Measurements from ENCODE around the gene COX5B. TPM values are rescaled to one million over a fixed set of nuclear protein-coding genes. Genes with fewer than 3 reads are reported as not detected.

COX5B gene
- total and polyA plus RNA-seq, 9 of the 15 experiments (the other 6 are each of a cell fraction or from before 2014, with no cell fraction given): 154 to 1,424 (median 487) TPM

- Histone ChIP-seq H4K20me1 (replicated peaks; ENCODE audit: control insufficient read depth, insufficient read depth, low read length) (no peaks in the 10 kb centered on the region), H3K27me3 (ENCODE audit: control insufficient read depth in 2 of 2, insufficient read depth in 2 of 2, low read length in 2 of 2) (no peaks in the 10 kb centered on the region), H3K9ac (ENCODE audit: insufficient read depth in 1 of 2, low read depth in 2 of 2, low read length in 2 of 2) (no peak overlapping the region), H3K4me1 (replicated peaks in 1 of 2; ENCODE audit: control insufficient read depth in 2 of 2, insufficient read depth in 2 of 2, low read length in 2 of 2) (peaks cover 0 to 21% of the 10 kb centered on the region in 2 experiments; a peak in 4 of 5 replicates), H3K9me3 (replicated peaks; ENCODE audit: control insufficient read depth, insufficient read depth, low read depth, low read length) (no peaks in the 10 kb centered on the region), H3K36me3 (ENCODE audit: control insufficient read depth, insufficient read depth, low read length) (peaks cover 48% of the 10 kb centered on the region; the same call in 2 of the 3 replicates), H3K79me2 (ENCODE audit: control insufficient read depth, insufficient read depth, low read length) (no peaks in the 10 kb centered on the region), H3K4me3 (no peak overlapping the region), H3K27ac (ENCODE audit: extremely low read depth, low read depth, low read length) (no peak overlapping the region), H3K4me2 (ENCODE audit: insufficient read depth, low read length) (no peak overlapping the region), H3K9me1 (ENCODE audit: control insufficient read depth, insufficient read depth, low read length) (peaks cover 2% of the 10 kb centered on the region), H2AFZ (ENCODE audit: low read depth, low read length) (no peak overlapping the region)
- 89% methylated on average over 1 of the region's 1 CpG for WGBS (ENCODE audit: insufficient coverage, low coverage, missing lambda C conversion rate)
- FAIRE-seq: peak; percentile 56
- ChIA-PET POLR2A (interaction anchor here (3.3 to 11.8 kb wide), 2 partner anchors 8 to 10 kb away, joined by 25 to 135 read pairs; partner anchors contain the start of genes ACTR1B and COX5B), CTCF (ENCODE audit: low intra/inter-chr PET ratio) (no interaction called here)
- in situ Hi-C loops (cut with MboI) (no loop called here), intact Hi-C loops (cut with micrococcal nuclease) (no loop called here)
- ATAC-seq: no peak
- no peak for DNase-seq (ENCODE audit: extremely low read depth in 1 of 4, low spot score in 3 of 4)
- BruUV-seq (replicated peaks): TSS peak; percentile 21
- TF ChIP-seq POLR2AphosphoS2 (IDR thresholded peaks at IDR 0.05; ENCODE audit: low read length) (peak; percentile 4; the same call in 1 of the 2 replicates), ZNF778 (CRISPR knock-in tag; IDR thresholded peaks at IDR 0.05) (no peak)
Measured at GRCh38 chr2:97653874-97654273, 8.0 kb downstream of the COX5B start.

- ATAC-seq (no peak), FAIRE-seq (no peak), DNase-seq (ENCODE audit: extremely low read depth in 1 of 4, low spot score in 3 of 4) (no peak)
- no peak overlapping the region for H3K4me2 ChIP-seq (ENCODE audit: insufficient read depth, low read length)
- peak overlapping the region in 1 of 2 experiments; percentile 59; a peak in 1 of 4 replicates for H3K9ac ChIP-seq (ENCODE audit: insufficient read depth in 1 of 2, low read depth in 2 of 2, low read length in 2 of 2)
- in situ Hi-C loops (cut with MboI) (no loop called here), intact Hi-C loops (cut with micrococcal nuclease) (no loop called here)
- ChIA-PET CTCF (ENCODE audit: low intra/inter-chr PET ratio) (no interaction called here), POLR2A (interaction anchor here (3.3 to 11.8 kb wide), 2 partner anchors 8 to 10 kb away, joined by 25 to 135 read pairs; partner anchors contain the start of genes ACTR1B and COX5B)
- no TSS peak for BruUV-seq (replicated peaks)
- no peaks in the 10 kb centered on the region for H3K9me3 ChIP-seq (replicated peaks; ENCODE audit: control insufficient read depth, insufficient read depth, low read depth, low read length)
- H4K20me1 ChIP-seq (replicated peaks; ENCODE audit: control insufficient read depth, insufficient read depth, low read length): no peaks in the 10 kb centered on the region
- H3K36me3 ChIP-seq (ENCODE audit: control insufficient read depth, insufficient read depth, low read length): peaks cover 48% of the 10 kb centered on the region; the same call in 2 of the 3 replicates
- H3K27me3 ChIP-seq (ENCODE audit: control insufficient read depth in 2 of 2, insufficient read depth in 2 of 2, low read length in 2 of 2): no peaks in the 10 kb centered on the region
- H2AFZ ChIP-seq (ENCODE audit: low read depth, low read length): no peak overlapping the region
- peaks cover 0 to 25% of the 10 kb centered on the region in 2 experiments; a peak in 3 of 5 replicates for H3K4me1 ChIP-seq (replicated peaks in 1 of 2; ENCODE audit: control insufficient read depth in 2 of 2, insufficient read depth in 2 of 2, low read length in 2 of 2)
- H3K79me2 ChIP-seq (ENCODE audit: control insufficient read depth, insufficient read depth, low read length): no peaks in the 10 kb centered on the region
- peaks cover 2% of the 10 kb centered on the region for H3K9me1 ChIP-seq (ENCODE audit: control insufficient read depth, insufficient read depth, low read length)
- no peak overlapping the region for H3K27ac ChIP-seq (ENCODE audit: extremely low read depth, low read depth, low read length)
- no peak overlapping the region for H3K4me3 ChIP-seq
- WGBS (ENCODE audit: insufficient coverage, low coverage, missing lambda C conversion rate): 51% methylated on average over 5 of the region's 5 CpGs
- TF ChIP-seq VEZF1 (CRISPR knock-in tag; IDR thresholded peaks at IDR 0.05): no peak
- TF ChIP-seq ARID1B (IDR thresholded peaks at IDR 0.05): no peak
- peak; percentile 53; the same call in 1 of the 2 replicates for TF ChIP-seq L3MBTL2 (IDR thresholded peaks at IDR 0.05)
- TF ChIP-seq AFF4 (CRISPR knock-in tag; IDR thresholded peaks at IDR 0.05): no peak
- TF ChIP-seq NFXL1 (CRISPR knock-in tag; IDR thresholded peaks at IDR 0.05): no peak
- TF ChIP-seq ZNF224 (CRISPR knock-in tag; IDR thresholded peaks at IDR 0.05): no peak
- TF ChIP-seq ZNF764 (CRISPR knock-in tag; IDR thresholded peaks at IDR 0.05; ENCODE audit: low read depth): no peak
- TF ChIP-seq ELF1 (tag; IDR thresholded peaks at IDR 0.05): no peak
Measured at GRCh38 chr2:97654309-97654708, 8.4 kb downstream of the COX5B start.

All from K562 (cell line).